GM15510 (cell line): ENCODE data around the gene ART1.

ENCODE experiments used
- POLR2A ChIP-seq: IDR thresholded peaks from 3 replicates; pipeline ENCODE4 v1.6.1; 2011; ENCODE audit warnings: borderline replicate concordance; ENCODE audit not compliant: insufficient read length; ENCODE audit errors: extremely low read depth

ART1 gene

DNA sequence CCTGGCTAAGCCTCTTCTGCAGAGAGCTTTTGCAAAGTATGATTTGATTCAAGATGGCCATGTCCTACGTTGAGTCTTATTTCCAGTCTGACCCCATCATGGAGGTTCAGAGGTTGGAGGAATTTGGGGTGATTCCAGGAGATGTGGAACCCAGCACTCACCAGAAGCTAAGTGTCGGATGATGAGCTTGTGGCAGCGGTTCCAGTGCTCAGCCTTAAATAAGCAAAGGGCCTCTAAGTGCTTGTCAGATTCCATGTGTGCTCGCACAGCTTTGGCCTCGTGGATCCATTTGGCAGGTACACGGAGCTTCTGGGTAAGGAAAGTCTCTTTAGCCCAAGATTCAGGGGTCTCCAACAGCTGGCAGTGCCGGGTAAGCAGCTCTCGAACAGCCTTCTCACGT lies 38.1 kb downstream of the ART1 start:
- TF ChIP-seq POLR2A: no peak

DNA sequence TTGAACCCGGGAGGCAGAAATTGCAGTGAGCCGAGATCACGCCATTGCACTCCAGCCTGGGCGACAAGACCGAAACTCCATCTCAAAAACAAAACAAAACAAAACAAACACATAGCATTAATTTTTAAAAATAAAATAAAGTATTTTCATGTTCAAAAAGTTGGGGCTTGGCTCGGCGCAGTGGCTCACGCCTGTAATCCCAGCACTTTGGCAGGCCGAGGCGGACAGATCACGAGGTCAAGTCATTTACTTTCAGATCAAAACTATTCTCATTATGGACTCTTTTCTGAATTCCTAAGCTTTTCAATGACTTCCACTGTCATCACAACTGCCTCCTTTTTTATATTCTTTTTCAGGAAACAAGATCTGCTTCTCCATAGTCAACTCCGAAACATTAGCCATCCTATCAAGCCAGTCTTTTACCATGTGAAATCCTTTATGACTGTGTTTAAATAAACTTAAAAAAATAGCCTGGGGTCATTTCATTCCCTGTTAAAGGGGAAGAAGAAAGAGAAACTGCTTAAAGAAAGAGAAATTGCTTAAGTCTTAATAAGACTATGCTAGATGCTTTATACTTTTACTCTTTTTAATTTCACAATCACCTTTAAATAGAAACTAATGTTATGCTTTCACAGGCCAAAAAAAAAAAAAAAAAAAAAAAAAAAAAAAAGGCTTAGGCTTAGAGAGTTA lies 39.3 kb downstream of the ART1 start:
- no peak for TF ChIP-seq POLR2A

DNA sequence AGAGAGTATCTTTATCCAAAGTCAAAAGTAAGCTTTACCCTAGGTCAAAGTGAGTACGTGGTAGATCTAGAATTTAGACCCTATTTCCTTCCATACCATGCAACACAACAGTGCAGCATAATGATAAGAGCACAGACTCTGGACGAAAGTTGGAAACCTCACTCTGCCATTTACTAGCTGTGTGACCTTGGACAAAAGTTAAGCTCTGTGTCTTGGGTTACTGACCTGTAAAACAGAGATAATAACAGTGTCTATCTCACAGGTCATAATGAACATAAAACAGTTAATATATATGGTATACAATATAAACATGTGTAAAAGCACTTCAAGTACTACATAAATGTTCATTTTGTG lies 39.9 kb downstream of the ART1 start:
- TF ChIP-seq POLR2A: no peak

DNA sequence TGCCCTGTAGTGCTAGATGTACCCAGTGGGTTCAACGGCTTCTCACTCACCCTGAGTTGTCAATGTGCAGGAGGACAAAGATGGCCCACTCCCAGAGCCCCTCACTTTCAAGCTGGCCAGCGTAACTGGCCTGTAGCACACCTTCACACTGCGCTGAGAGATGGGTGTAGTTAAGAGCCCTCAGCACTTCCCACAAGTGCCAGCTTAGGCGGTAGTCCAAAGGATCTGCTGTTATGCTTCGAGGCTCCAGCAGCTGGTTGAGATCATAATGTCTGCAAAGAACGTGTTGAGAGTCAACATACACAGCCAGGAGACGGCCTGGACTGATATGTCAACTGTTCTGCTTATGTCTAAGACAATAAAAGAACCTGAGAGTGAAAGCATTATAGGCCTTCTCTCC lies 41.0 kb downstream of the ART1 start:
- no peak for TF ChIP-seq POLR2A

DNA sequence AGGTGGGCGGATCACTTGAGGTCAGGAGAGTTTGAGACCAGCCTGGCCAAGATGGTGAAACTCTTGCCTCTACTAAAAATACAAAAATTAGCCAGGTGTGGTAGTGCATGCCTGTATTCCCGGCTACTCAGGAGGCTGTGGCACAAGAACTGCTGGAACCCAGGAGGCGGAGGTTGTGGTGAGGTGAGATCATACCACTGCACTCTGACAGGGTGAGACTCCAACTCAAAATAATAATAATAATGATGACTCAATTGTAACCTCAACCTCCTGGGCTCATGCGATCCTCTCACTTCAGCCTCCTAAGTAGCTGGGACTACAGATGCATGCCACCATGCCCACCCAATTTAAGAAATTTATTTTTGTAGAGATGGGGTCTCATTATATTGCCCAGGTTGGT lies 41.8 kb downstream of the ART1 start:
- TF ChIP-seq POLR2A: no peak

DNA sequence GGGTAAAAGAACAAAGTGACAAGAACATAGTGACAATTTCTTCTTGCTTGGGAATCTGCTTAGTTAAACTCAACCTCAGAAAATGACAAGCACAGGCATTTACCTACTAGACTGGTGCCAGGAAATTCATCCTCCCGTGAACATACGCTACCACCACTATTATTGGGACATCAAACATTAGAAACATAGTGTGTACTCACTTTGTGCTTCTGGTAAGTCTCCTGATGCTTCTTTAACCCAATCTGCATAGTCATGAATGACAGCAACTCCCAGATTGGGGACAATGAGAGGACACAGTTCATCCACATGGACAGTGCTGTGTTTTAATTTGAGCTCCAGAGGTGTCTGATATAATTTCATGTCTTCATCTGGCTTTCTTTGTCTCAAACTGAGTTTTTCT lies 55.5 kb downstream of the ART1 start:
- TF ChIP-seq POLR2A: no peak

DNA sequence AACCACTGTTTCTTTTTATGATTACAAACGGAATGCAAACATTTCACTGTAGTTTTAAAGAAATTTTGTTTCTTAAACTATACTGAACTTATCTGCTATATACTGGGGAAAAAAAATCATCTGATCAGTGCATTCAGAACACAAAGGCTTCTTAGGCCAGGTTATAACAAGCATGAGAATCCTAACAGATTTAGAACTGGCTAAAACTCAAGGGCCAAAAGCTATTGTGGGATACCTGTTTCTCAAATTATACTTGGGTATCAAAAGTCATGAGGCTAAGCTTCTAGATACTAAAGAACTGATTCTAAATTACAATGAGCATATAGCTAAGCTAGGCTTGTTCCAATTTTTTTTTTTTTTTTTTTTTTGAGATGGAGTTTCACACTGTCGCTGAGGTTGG lies 56.0 kb downstream of the ART1 start:
- TF ChIP-seq POLR2A: no peak

DNA sequence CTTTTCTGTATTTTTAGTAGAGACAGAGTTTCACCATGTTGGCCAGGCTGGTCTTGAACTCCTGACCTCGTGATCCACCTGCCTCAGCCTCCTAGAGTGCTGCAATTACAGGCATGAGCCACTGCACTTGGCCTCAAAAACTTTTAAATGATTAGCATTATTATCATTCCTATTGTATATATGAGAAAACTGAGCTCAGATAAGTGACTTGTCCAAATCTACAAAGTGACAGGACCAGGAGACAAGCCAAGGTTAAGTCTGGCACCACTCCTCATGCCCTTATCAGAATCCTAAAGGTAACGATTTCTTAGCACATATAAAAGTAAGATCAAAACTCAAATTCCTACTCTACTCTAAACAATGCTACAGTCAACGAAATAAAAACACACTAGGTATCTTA lies 58.5 kb downstream of the ART1 start:
- no peak for TF ChIP-seq POLR2A

DNA sequence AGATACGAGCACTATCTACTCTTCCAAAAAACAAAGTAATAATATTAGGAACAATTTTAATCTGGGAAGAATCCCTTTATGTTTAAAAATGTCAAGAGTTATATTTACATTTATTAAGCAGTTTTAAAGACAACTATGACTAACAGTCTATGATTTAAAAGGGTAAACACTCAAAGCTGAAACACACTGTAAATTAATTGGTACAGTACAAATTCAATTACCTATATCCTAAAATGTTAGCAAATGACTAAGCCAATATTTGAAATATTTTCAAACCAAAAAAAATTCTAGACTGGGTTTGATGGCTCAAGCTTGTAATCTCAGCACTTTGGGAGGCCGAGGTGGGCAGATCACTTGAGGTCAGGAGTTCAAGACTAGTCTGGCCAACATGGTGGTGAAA lies 62.2 kb downstream of the ART1 start:
- TF ChIP-seq POLR2A: no peak

DNA sequence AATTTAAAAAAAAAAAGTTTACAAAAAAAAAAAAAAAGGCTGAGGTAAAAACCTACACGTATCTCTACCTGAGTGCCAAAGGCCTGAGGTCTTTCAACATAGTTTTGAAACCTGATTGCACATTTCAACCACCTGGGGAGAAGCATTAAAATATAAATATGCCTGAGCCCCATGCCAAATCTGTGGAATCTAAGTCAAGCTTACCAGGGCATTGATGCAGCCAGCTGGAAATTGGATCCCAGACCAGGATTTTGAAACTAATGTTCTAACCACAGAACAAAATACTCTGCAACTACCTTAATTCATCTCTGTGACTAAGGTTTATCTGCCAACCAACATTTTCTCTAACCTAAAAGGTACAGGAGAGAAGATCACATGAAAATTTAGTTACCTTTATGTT lies 65.0 kb downstream of the ART1 start:
- TF ChIP-seq POLR2A: no peak

DNA sequence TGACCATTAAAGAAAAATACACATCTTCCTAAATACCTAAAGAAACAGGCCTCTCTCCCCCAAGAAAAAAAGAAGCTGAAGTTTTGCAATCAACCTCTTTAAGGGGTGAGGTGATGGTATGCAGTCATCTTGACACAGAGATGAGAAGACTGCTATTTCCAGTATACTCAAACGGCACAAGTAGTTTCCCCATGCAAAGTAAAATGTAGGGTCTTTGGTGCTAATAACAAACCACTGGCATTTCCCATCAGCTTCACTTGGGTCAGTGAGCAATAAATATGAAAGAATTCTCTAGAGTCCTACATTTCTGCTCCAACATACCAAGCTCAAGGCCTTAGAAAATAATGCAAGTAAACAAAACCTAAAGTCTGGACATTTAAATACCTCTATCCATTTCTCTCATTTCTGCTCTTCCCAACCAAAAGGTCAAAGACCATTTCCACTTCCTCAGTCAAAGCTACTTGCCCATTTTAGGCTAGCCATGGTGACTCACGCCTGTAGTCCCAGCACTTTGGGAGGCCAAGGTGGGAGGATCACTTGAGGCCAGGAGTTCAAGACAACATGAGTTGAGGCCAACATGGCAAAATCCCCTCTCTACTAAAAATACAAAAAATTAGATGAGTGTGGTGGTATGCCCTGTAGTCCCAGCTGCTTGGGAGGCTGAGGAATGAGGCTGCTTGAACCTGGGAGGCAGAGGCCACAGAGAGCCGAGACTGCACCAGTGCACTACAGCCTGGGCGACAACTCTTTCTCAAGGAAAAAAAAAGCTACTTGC lies 65.7 kb downstream of the ART1 start:
- no peak for TF ChIP-seq POLR2A

DNA sequence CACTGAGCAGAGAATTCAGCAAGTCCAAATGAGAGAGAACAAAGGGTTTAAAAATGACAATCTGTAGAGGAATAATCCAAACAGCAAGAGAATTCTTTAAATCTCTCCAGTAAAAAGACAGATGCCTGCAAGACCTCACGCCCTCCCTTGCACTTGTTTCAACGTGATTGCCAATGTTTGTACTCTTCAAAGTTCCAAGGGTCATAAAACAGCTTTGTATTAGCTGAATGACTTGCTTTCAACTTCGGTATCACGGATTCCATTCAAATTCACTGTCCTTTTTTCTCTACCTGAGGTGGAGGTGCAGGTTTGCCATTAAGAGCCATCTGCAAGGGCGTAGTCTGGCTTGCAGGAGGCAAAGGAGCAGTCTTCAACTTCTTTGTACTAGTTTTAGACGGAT lies 67.3 kb downstream of the ART1 start:
- TF ChIP-seq POLR2A: no peak
